Motor neuron (in vitro differentiated cells): ENCODE results near the gene RALY. TPM values are rescaled to one million over a fixed set of nuclear protein-coding genes. Genes with fewer than 3 reads are reported as not detected.
"Not testable (repeated sequence)": the region's sequence is repeated elsewhere in the genome, so short reads cannot be mapped to it uniquely, and the experiment has no call there.

Source experiments
- ATAC-seq, 8 experiments: fragments of 200-7000 bp; cut with Tn5 transposase; replicated peaks in 6 of 8; 2 replicates each; pipeline ENCODE4 v1.8.0; 2021; ENCODE audit warnings: mild to moderate bottlenecking in 8 of 8, moderate library complexity in 8 of 8
- H3K27ac ChIP-seq, 2 donors: fragments of 250-450 bp; sonication (Bioruptor Pico); 2 replicates each; pipeline ENCODE4 v1.9.0; 2021; ENCODE audit warnings: antibody characterized with exemption in 2 of 2, mild to moderate bottlenecking in 2 of 2, moderate library complexity in 1 of 2
- H3K4me1 ChIP-seq, 2 donors: fragments of 250-450 bp; sonication (Bioruptor Pico); replicated peaks in 1 of 2; 2 replicates each; pipeline ENCODE4 v1.6.1; 2021; ENCODE audit warnings: antibody characterized with exemption in 2 of 2, mild to moderate bottlenecking in 2 of 2, moderate library complexity in 1 of 2
- H3K4me3 ChIP-seq, 5 donors: fragments of 250-450 bp; sonication (Bioruptor Pico); 2 replicates each; pipeline ENCODE4 v1.9.0; 2021; ENCODE audit warnings: antibody characterized with exemption in 5 of 5, mild to moderate bottlenecking in 5 of 5, moderate library complexity in 4 of 5
- WGBS, 10 experiments: fragments of 450-650 bp; shearing (Covaris generic); methylation state at CpG; one replicate each; pipeline ENCODE4 v1.0.0; 2022; 5-methylcytosine and 5-hydroxymethylcytosine counted together
- in situ Hi-C, 9 experiments: fragments of 400-800 bp; cut with MboI; loops; one replicate each; pipeline ENCODE4 v1.15.0; 2021; ENCODE audit warnings: low sequenced_read_pairs in 9 of 9, low pct_unique_long_range_greater_than_20kb in 2 of 9; ENCODE audit not compliant: unreplicated experiment in 9 of 9
- total RNA-seq, 8 experiments: library from RNA; unstranded; fragments of 300-600 nt; gene quantifications; 2 replicates each; pipeline versions ENCODE4 v1.2.3 to v1.2.4, GENCODE V29; 2022

The RALY gene
- total RNA-seq, 8 experiments from 2014 or later: 59.8 to 155 (median 76.3) TPM

DNA sequence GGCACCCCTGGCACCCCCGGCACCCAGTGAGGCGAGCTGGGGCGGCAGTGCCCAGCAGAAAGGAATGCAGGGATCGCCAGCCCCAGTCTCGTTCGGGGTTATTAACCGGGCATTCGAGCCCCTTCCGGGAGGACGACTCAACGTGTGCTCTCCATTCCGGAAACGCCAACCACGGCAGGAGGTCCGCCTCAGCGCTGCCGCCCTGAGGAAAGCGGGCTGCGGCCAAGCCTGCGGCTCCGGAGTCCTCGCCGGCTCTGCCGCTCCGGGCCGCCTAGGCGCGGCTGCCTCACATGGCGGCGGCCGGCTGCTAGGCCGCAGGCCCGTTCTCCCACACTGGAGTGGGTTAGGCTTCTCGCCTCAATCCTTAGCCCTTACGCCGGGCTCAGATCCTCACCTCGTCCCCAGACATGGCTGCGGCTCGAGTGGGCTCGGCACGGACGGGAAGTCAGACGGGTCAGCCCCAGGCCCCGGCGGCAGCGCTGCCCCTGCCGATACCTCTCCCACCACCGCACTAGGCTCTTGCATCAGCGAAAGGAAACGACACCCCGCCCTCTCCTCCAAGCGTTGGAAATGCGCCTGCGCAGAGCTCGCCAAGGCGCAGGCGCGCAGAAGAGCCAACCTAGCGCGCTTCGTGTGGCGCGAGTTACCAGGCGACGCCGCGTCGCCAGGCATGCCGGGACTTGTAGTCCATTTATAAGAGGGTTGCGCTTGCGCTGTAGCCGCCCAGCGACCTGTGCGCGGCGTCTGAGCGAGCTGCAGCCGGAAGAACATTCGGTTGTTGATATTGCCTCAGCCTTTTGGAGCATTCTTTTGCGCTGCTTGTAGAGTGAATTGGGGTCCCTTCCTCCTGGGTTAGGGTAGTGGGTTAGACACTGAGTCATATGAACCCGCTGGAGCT, 118.2 kb downstream of the RALY start, which contains the start of gene EIF2S2:
Gene EIF2S2, minus strand, starts transcription at position 542 of the 898 bp plus-strand sequence. Its CDS starts 133 bp downstream, at position 409.
- Histone ChIP-seq H3K27ac (peak within 1 kb of the TSS; percentile 98), H3K4me1 (peaks cover 9 to 13% of the 10 kb centered on the region in 2 donors), H3K4me3 (peak within 1 kb of the TSS; percentile 70 to 90 (median 82))
- peak; percentile 79 to 96 (median 94) for ATAC-seq
- 0 to 2% (median 0%) methylated on average over 3 to 29 of the region's 81 CpGs; no CpG with 5 or more reads in 4 of the 10 experiments for WGBS, 10 experiments
- in situ Hi-C loops: no loop called here

- 0 to 21% (median 1%) methylated on average over 1 to 12 of the region's 18 CpGs; no CpG with 5 or more reads in 2 of the 10 experiments for WGBS, 10 experiments
- peak overlapping the region; percentile 70 to 90 (median 82) for H3K4me3 ChIP-seq
- peaks cover 9 to 13% of the 10 kb centered on the region in 2 donors for H3K4me1 ChIP-seq
- in situ Hi-C loops: no loop called here
- peak overlapping the region; percentile 68 to 79 for H3K27ac ChIP-seq
- ATAC-seq: peak; percentile 2 to 16 (median 12)
These were observed 118.9 kb downstream of the RALY start for GRCh38 chr20:34112600-34113101.

DNA sequence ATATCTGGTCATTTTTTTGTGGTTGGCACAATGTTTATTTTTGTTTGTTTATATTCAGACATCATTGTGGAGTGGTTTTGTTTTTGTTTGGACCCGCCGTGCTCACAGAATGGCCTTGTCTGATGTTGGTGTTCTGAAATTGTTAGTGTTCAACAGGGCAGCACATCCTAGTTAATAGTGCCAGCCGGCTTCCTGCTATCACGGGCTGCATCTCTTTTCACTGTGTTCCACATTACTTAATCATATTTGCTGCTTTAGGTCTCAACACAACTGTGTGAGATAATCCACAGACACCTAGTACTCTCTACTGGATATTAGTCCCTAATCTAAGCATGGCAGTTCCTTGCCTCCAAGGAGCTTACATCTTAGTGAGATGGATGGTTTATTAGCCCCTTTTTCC, 121.1 kb downstream of the RALY start:
- Histone ChIP-seq H3K4me1 (peaks cover 7 to 12% of the 10 kb centered on the region in 2 donors), H3K4me3 (no peak overlapping the region), H3K27ac (no peak overlapping the region)
- in situ Hi-C loops: no loop called here
- WGBS, 10 experiments: 60 to 100% (median 80%) methylated on average over 1 to 4 of the region's 4 CpGs; no CpG with 5 or more reads in 2 of the 10 experiments
- ATAC-seq: no peak

DNA sequence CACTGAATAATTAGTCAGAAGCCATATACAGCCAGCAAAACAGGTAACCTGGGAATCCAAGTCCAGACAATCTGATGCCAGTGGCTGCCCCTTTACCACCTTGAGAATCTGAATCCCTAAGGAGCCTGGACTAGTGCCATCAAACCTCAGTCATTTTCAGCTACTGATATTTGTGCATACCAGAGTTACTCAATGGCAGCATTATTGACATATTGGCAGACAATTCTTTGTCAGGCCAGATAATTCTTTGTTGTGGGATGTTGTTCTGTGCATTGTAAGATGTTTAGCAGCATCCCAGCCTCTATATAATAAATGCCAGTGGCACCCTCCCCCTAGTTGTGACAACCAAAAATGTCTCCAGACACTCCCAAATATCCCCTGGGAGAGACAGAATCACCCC, 121.5 kb downstream of the RALY start:
- in situ Hi-C loops: no loop called here
- Histone ChIP-seq H3K4me1 (peaks cover 5 to 8% of the 10 kb centered on the region in 2 donors), H3K27ac (no peak overlapping the region), H3K4me3 (no peak overlapping the region)
- no peak for ATAC-seq

- H3K4me1 ChIP-seq: no peaks in the 10 kb centered on the region
- no peak overlapping the region for H3K27ac ChIP-seq
- H3K4me3 ChIP-seq: no peak overlapping the region
- in situ Hi-C loops: no loop called here
- ATAC-seq: no peak
- WGBS, 10 experiments: 0 to 100% (median 71%) methylated on average over 1 to 2 of the region's 2 CpGs; no CpG with 5 or more reads in 3 of the 10 experiments
These were observed 126.5 kb downstream of the RALY start for GRCh38 chr20:34120213-34120612.

DNA sequence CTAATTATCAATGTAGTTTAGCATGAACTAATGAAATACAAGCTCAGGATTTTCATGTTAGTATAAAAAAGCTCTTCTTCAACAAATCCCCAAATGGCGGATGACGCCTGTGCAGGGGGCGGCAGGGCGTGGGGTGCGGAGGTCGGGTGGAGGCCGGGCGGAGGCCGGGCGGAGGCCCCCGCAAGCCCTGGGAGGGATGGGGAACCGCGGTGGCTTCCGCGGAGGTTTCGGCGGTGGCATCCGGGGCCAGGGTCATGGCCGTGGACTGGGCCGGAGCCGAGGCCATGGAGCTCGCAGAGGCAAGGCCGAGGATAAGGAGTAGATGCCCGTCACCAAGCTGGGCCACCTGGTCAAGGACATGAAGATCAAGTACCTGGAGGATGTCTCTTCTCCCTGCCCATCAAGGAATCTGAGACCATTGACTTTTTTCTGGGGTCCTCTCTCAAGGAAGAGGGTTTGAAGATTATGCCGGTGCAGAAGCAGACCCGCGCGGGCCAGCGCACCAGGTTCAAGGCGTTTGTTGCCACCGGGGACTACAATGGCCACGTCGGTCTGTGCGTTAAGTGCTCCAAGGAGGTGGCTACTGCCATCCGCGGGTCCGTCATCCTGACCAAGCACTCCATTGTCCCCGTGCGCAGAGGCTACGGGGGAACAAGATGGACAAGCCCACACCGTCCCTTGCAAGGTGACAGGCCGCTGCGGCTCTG, 128.7 kb downstream of the RALY start:
- in situ Hi-C loops: no loop called here
- no peak overlapping the region for H3K27ac ChIP-seq
- 93 to 94% (median 94%) methylated on average over 9 to 10 of the region's 43 CpGs; no CpG with 5 or more reads in 7 of the 10 experiments for WGBS, 10 experiments
- no peaks in the 10 kb centered on the region for H3K4me1 ChIP-seq
- no peak for ATAC-seq
- H3K4me3 ChIP-seq: no peak overlapping the region

DNA sequence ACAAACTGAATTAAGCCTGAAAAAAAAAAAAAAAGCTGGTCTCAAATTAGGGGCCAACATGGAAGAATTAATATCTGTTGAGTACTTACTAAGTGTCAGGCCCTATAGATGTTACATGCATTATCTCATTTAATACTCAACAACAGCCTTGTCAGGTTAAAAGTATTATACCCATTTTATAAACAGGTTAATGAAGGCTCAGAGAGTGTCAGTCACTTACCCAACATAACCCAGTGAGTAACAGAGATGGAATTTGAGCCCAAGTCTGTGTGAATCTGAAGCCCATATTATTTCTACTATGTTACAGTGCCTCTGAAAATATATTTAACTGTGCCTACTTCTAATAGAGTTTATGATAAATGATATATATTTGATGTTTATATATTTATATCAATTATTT, 129.6 kb downstream of the RALY start:
- no peak for ATAC-seq
- H3K4me1 ChIP-seq: no peaks in the 10 kb centered on the region
- in situ Hi-C loops: no loop called here
- no peak overlapping the region for H3K27ac ChIP-seq
- no peak overlapping the region for H3K4me3 ChIP-seq

- Histone ChIP-seq H3K27ac (no peak overlapping the region), H3K4me1 (peaks cover 0 to 2% of the 10 kb centered on the region in 2 donors), H3K4me3 (no peak overlapping the region)
- ATAC-seq: no peak
- in situ Hi-C loops: no loop called here
- 14 to 100% (median 63%) methylated on average over 1 to 2 of the region's 2 CpGs; no CpG with 5 or more reads in 2 of the 10 experiments for WGBS, 10 experiments
These were observed 130.9 kb downstream of the RALY start for GRCh38 chr20:34124469-34125249.

DNA sequence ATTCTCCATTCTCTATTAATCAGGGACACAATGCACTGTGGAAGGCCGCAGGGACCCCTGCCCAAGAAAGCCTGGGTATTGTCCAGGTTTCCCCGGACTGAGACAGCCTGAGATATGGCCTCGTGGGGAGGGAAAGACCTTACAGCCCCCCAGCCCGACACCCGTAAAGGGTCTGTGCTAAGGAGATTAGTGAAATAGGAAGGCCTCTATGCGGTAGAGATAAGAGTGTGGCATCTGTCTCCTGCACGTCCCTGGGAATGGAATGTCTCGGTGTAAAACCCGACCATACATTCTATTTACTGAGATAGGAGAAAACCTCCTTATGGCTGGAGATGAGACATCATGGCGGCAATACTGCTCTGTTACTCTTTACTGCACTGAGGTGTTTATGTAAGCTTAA, 134.1 kb downstream of the RALY start:
- in situ Hi-C loops: no loop called here
- Histone ChIP-seq H3K4me1 (peaks cover 0 to 2% of the 10 kb centered on the region in 2 donors), H3K27ac (no peak overlapping the region), H3K4me3 (no peak overlapping the region)
- 18 to 100% (median 83%) methylated on average over 1 to 7 of the region's 10 CpGs; no CpG with 5 or more reads in 1 of the 10 experiments for whole genome bisulfite sequencing, 10 experiments
- ATAC-seq: no peak

GRCh38 chr20:34129518-34130162, 135.9 kb downstream of the RALY start:
- Histone ChIP-seq H3K4me1 (peaks cover 0 to 2% of the 10 kb centered on the region in 2 donors), H3K4me3 (no peak overlapping the region), H3K27ac (no peak overlapping the region)
- in situ Hi-C loops: no loop called here
- WGBS, 10 experiments: 0 to 17% (median 0%) methylated on average over 2 to 9 of the region's 10 CpGs; no CpG with 5 or more reads in 1 of the 10 experiments
- ATAC-seq: peak; percentile 86 to 97 (median 90)

GRCh38 chr20:34131491-34131890, 137.8 kb downstream of the RALY start:
- Histone ChIP-seq H3K4me3 (no peak overlapping the region), H3K4me1 (peaks cover 0 to 2% of the 10 kb centered on the region in 2 donors), H3K27ac (no peak overlapping the region)
- 11 to 100% (median 82%) methylated on average over 2 to 4 of the region's 4 CpGs; no CpG with 5 or more reads in 2 of the 10 experiments for WGBS, 10 experiments
- in situ Hi-C loops: no loop called here
- no peak for ATAC-seq

DNA sequence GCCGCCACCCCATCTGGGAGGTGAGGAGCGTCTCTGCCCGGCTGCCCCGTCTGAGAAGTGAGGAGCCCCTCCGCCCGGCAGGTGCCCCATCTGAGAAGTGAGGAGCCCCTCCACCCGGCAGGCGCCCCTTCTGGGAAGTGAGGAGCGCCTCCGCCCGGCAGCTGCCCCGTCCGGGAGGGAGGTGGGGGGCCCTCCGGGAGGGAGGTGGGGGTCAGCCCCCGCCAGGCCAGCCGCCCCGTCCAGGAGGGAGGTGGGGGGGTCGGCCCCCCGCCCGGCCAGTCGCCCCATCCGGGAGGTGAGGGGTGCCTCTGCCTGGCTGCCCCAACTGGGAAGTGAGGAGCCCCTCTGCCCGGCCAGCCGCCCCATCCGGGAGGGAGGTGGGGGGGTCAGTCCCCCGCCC, 138.8 kb downstream of the RALY start:
- H3K27ac ChIP-seq, ATAC-seq, in situ Hi-C loops, H3K4me1 ChIP-seq, H3K4me3 ChIP-seq: not testable (repeated sequence)
- WGBS, 10 experiments: no CpG with 5 or more reads among the region's 26 CpGs
